NCI-H2196 treated with DMSO at 0.1 percent for 48 hours (cell line): ENCODE measurements around the gene TIFAB.

ENCODE experiments used
- DNase-seq: peaks from one replicate; lab custom pipeline; 2025; ENCODE audit not compliant: unreplicated experiment; lab: John Stamatoyannopoulos, UW

TIFAB gene

GRCh38 chr5:135460246-135461033 is 8.3 kb upstream of the TIFAB start:
- DNase-seq = no peak

- no peak for DNase-seq
These were observed 6.8 kb upstream of the TIFAB start for GRCh38 chr5:135458921-135459331.

- DNase-seq = no peak
These were observed 6.2 kb upstream of the TIFAB start for GRCh38 chr5:135458356-135458755.

GRCh38 chr5:135457424-135458071 is 5.4 kb upstream of the TIFAB start:
- DNase-seq = peak; percentile 22

GRCh38 chr5:135456238-135457099 is 4.3 kb upstream of the TIFAB start:
- no peak for DNase-seq

GRCh38 chr5:135455876-135456237 is 3.7 kb upstream of the TIFAB start:
- DNase-seq = no peak

GRCh38 chr5:135454946-135455345 is 2.8 kb upstream of the TIFAB start:
- DNase-seq = no peak

- DNase-seq = no peak
These were observed 1.5 kb upstream of the TIFAB start for GRCh38 chr5:135453613-135454012.

GRCh38 chr5:135451581-135452320 is 400 bp downstream of the TIFAB start:
- no peak for DNase-seq

GRCh38 chr5:135450952-135451351 is 1.2 kb downstream of the TIFAB start:
- DNase-seq = no peak

- no peak for DNase-seq
These were observed 1.8 kb downstream of the TIFAB start for GRCh38 chr5:135450336-135450735.

- no peak for DNase-seq
These were observed 2.5 kb downstream of the TIFAB start for GRCh38 chr5:135449644-135450043.

GRCh38 chr5:135448791-135449507 is 3.2 kb downstream of the TIFAB start:
- DNase-seq = no peak

GRCh38 chr5:135448071-135448739 is 3.9 kb downstream of the TIFAB start:
- DNase-seq = no peak

GRCh38 chr5:135447298-135447929 is 4.7 kb downstream of the TIFAB start, which contains the start of gene DCANP1:
Gene DCANP1 (minus strand): TSS chr5:135447348. CDS start chr5:135447108, 240 bp downstream.
- no peak for DNase-seq

GRCh38 chr5:135446615-135447014 is 5.5 kb downstream of the TIFAB start:
- DNase-seq = no peak

- DNase-seq = no peak
These were observed 5.9 kb downstream of the TIFAB start for GRCh38 chr5:135446206-135446605.

GRCh38 chr5:135445306-135445985 is 6.7 kb downstream of the TIFAB start:
- DNase-seq = no peak

- DNase-seq = no peak
These were observed 7.3 kb downstream of the TIFAB start for GRCh38 chr5:135444881-135445280.
